RWPE1 (cell line): ENCODE data around the gene PZP.
"Not testable (repeated sequence)": the region's sequence is repeated elsewhere in the genome, so short reads cannot be mapped to it uniquely, and the experiment has no call there.

Experiments used
- CTCF ChIA-PET: fragments of 350-600 bp; sonication (Branson Sonifier 250); formaldehyde crosslinking; extraction: SDS; loops from one replicate; lab custom pipeline; 2021; lab: Yijun Ruan, JAX
- POLR2A ChIA-PET: fragments of 400-600 bp; formaldehyde crosslinking; extraction: SDS; loops from one replicate; lab custom pipeline; 2020; ENCODE audit warnings: antibody characterized with exemption; ENCODE audit not compliant: low non-redundant PET; lab: Yijun Ruan, JAX
- DNase-seq: peaks from one replicate; pipeline ENCODE4 v3.0.0; 2012; ENCODE audit warnings: low spot score
- H3K27ac ChIP-seq: fragments of 450-650 bp; 2 replicates; pipeline ENCODE4 v1.5.1; 2017
- TF ChIP-seq, protein P1 (sequence below): fragments of 450-650 bp; conservative IDR thresholded peaks from 2 replicates; pipeline ENCODE4 v1.5.1; 2017; ENCODE audit warnings: low read depth, mild to moderate bottlenecking

PZP gene

DNA sequence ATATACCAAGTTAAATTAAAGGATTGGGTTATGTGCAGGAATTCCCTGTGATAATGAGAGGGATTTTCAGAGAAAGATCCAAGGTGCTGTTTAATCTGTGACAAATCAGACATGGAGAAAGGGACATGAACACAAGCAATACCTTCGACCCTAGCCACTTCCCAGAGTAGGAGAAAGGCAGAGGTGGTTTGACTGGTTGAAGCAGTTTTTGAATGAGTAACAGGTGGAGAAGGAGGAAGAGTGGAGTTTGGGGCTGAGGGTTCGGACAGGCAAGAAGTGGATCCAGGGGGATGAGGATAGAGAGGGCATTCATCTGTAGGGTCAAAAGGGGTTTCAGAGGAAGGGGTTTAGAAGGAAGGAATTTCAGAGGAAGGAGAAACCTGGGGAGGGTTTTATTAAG, 65.1 kb downstream of the PZP start:
- H3K27ac ChIP-seq, result no peak overlapping the region
- TF ChIP-seq, protein P1, sequence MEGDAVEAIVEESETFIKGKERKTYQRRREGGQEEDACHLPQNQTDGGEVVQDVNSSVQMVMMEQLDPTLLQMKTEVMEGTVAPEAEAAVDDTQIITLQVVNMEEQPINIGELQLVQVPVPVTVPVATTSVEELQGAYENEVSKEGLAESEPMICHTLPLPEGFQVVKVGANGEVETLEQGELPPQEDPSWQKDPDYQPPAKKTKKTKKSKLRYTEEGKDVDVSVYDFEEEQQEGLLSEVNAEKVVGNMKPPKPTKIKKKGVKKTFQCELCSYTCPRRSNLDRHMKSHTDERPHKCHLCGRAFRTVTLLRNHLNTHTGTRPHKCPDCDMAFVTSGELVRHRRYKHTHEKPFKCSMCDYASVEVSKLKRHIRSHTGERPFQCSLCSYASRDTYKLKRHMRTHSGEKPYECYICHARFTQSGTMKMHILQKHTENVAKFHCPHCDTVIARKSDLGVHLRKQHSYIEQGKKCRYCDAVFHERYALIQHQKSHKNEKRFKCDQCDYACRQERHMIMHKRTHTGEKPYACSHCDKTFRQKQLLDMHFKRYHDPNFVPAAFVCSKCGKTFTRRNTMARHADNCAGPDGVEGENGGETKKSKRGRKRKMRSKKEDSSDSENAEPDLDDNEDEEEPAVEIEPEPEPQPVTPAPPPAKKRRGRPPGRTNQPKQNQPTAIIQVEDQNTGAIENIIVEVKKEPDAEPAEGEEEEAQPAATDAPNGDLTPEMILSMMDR, result no peak
- no peak for DNase-seq
- ChIA-PET CTCF (interaction anchor here (0.5 to 0.7 kb wide), 2 partner anchors 15 to 18 kb away, joined by 3 to 5 read pairs; no protein-coding TSS in a partner anchor), POLR2A (no interaction called here)

DNA sequence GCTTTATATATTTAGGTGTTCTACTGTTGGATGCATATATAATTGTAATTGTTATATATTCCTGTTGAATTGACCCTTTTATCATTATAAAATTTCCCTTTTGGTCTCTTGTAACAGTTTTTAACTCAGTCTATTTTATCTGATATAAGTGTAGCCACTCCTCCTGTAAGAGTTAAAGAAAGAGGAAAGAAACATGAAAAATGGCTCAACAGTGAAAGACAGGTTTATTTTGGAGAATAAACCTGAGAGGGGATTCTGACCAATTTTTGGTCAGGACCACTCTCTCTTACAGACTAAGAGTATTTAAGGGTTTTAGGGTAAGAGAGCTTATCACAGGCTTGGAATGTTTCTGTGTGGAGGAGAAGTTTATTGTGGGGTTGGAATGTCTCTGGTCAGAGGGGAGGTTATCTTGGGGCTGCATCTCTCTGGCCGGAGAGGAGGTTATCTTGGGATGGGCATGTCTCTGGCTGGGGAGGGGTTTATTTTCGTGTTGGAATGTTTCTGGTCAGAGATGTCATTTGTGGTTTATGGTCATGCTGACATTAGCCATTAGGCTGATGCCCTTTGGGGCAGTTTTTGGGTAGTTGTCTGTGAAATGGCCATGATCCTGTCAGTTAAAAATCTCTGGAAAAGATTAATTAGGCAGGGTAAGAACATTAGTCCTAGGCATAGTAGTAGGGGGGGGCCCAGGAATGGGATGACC, 68.5 kb downstream of the PZP start:
- CTCF ChIA-PET, H3K27ac ChIP-seq, POLR2A ChIA-PET, DNase-seq: not testable (repeated sequence)

DNA sequence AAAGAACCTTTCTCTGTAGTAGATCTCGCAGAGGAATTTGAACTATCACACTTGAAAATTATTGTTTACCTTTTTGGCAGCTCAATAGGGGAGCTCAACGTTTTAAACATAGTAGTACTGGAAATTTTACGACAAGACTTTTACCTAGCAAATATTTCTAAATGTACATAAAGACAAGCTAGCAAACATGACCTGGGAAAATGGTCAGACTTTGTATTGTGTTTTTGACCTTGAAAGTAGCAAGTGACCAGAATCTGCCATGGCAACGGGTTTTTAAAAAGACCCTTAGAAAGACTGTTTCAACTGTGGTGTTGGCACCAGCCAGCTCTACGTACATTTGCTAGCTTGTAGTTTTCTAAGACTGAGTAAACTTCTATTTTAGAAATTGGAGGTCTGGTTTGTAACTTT, 72.3 kb downstream of the PZP start:
- no peak for DNase-seq
- ChIA-PET CTCF (no interaction called here), POLR2A (no interaction called here)
- TF ChIP-seq, protein P1, result no peak
- no peak overlapping the region for H3K27ac ChIP-seq

DNA sequence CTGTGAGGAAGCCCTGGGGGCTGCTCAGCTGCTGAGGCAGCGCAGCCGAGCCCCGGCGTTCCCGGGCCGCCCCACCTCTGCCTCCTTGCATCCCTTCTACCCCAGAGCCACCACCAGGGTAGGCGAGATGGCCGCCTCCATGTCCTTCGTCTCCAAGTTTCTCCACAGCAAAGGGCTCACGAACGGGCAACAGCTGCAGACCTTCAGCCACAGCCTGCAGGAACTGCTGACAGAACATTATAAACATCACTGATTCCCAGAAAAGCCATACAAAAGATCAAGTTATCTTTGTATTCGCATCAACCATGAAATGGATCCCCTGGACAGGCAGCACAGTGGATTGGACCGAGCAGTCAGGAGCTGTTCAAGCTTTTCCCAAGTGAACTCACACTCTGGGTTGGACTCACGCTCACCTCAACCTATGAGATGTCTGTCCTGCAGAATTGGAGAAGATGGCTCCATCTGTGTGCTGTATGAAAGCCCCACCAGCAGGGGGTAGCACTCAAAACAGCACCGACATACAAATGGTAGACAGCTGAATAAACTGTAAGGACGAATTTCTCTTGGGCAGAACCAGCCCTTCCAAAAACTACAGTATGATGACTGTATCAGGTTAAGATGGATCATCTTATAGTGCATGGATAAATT, 73.1 kb downstream of the PZP start:
- TF ChIP-seq, protein P1, result no peak
- no peak for DNase-seq
- ChIA-PET CTCF (interaction anchor here (0.5 to 0.6 kb wide), 2 partner anchors 24 to 42 kb away, joined by 4 read pairs; no protein-coding TSS in a partner anchor), POLR2A (no interaction called here)
- H3K27ac ChIP-seq, result no peak overlapping the region

DNA sequence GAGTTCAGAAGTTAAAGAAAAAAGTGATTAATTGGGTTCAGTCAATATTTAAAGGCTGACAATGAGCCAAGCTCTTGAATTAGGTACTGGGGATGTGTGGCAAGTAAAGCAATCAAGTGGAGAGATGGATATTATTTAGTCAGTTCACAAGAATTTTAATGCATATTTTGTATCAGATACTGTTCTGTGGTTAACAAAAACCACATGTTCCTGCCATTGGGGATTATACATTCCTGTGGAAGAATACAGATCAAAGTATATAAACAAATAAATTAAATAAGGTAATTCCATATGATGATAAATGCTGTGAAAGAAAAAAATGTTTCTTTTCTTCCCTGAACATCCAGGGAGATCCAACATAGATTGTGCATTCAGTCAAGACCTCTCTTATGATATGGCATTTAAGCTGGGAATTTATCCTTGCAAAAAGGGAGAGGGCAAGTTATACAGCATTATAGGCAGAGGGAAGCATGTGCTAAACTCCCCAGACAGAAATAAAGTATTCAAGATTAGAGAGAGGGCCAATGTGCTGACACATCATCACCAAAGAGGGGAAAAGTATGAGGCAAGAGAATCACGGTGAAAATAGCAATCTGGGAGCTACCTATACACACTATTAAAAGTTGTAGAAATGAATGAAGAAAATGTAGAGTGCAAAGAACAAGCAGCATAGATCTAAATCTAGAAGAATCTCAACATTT, 74.8 kb downstream of the PZP start:
- POLR2A ChIA-PET, result no interaction called here

DNA sequence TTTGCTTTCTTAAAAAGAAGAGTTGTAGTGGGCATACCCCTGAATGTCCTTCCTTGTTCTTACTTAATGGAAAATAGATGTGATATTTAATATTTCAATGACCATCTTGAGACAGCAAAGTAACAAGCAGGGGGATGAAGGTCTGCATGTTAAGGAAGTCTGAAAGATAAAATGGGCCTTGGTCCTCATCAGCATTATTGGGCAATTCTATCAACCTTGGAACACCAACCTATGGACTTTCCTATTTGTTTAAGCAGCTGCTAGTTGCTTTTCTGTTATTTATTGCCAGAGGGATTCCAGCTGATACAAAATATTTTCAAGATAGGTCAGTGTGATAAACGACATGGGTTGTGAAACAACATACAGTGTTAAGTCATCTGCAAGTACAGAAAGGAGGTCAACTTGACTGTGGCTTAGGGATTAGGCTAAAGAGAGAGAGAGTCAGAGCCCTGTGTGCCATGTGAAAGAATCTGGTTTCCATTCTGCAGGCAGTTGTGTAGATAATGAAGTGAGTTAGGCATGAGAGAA, 76.1 kb downstream of the PZP start:
- TF ChIP-seq, protein P1, result no peak
- DNase-seq, result no peak
- ChIA-PET CTCF (interaction anchor here (0.7 kb wide), 1 partner anchor 1543 kb away, joined by 4 read pairs; no protein-coding TSS in a partner anchor), POLR2A (no interaction called here)
- H3K27ac ChIP-seq, result no peak overlapping the region

More for the DNA sequence above, 74.8 kb downstream of the PZP start:
- TF ChIP-seq, protein P1, result no peak
- DNase-seq, result no peak
- CTCF ChIA-PET, result no interaction called here
- no peak overlapping the region for H3K27ac ChIP-seq
